CD4-positive, alpha-beta T cell treated with Interleukin-6 for 4 hours (primary cell): Measurements from ENCODE around the gene MYCL.
"Not testable (repeated sequence)": the region's sequence is repeated elsewhere in the genome, so short reads cannot be mapped to it uniquely, and the experiment has no call there.

Experiments
- DNase-seq: peaks from one replicate; pipeline ENCODE4 v3.0.0-alpha.2; 2020; ENCODE audit warnings: mixed read lengths

MYCL gene

GRCh38 chr1:39886757-39887231, 14.9 kb downstream of the MYCL start:
- DNase-seq: no peak

- no peak for DNase-seq
Measured at GRCh38 chr1:39885516-39885915, 16.2 kb downstream of the MYCL start.

DNA sequence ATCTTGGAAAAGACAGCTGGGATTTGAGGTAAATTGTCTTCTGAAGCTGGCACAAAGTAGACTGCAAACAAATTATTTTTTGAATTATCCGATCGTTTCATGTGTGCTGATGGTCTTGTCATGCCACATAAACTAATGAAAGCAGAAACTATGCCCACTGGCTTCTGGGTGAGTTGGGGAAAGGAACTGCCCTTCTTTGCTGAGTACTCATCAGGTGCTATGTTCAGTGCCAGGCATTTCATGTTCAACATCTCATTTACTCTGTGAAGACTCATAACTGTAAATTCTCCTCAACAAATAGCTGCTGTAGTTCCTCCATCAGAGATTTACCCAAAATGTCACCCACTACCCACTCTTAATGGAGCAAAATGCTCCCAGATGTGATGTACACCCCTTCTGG, 19.6 kb downstream of the MYCL start:
- no peak for DNase-seq

- DNase-seq: no peak
Measured at GRCh38 chr1:39877980-39878956, 23.4 kb downstream of the MYCL start.

DNA sequence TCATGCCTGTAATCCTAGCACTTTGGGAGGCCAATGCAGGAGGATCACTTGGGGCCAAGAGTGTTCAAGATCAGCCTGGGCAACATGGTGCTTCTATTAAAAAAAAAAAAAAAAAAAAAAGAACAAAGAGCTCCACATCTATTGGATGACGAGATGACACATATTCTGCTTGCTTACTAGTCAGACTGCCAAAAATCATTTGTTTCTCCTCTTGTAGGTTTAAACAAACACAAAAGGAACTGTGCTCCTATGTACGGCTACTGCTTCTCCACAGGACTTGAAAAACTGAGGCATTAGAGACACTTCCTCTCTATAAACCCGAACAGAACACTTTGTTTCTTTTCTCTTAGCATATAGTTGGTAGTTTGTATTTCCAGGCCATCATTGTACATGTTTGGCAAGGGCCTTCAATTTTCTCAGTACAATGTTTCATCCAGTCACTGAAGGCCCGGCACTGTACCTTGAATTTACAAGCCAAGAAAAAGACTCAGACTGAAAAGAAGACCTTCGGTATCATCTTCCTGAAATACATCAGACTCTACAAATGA, 24.4 kb downstream of the MYCL start:
- no peak for DNase-seq

DNA sequence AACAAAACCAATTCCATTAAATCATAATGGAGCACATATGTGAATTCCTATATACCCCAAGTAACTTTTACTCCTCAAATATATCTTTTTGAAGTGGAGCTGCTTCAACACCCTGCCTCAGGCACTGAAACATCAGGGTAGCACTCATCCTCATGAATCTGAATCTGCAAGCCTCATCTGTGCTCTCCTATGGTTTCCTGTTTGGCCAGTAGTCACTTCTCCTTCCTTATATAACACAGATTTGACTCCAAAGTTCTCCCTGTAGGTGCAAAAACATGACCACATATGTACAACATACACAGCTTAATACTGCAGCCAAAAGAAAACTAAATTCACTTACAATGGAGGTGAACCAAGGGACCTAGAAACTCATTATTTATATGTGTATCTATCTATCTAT, 25.6 kb downstream of the MYCL start:
- DNase-seq: no peak

DNA sequence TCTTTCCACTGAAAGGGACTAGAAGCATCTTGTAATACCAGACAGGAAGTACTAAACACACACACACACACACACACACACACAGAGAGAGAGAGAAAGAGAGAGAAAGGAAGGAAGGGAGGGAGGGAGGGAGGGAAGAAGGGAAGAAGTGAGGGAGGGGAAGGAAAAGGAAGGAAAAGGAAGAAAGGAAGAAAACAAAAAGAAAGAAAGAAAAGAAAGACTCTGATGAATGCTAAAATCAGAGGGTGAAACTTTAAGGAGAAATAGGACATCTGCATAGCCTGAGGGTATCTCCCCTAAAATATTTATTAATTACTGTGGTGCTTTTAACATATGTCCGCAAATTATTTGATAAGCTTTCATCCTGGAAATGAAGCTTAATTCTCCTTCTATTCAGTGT, 29.0 kb downstream of the MYCL start:
- DNase-seq: no peak

- DNase-seq: no peak
Measured at GRCh38 chr1:39871796-39872195, 29.9 kb downstream of the MYCL start.

GRCh38 chr1:39871043-39871442, 30.7 kb downstream of the MYCL start:
- DNase-seq: not testable (repeated sequence)

GRCh38 chr1:39869538-39870112, 32.1 kb downstream of the MYCL start:
- DNase-seq: not testable (repeated sequence)

GRCh38 chr1:39866767-39867166, 35.0 kb downstream of the MYCL start:
- DNase-seq: no peak

DNA sequence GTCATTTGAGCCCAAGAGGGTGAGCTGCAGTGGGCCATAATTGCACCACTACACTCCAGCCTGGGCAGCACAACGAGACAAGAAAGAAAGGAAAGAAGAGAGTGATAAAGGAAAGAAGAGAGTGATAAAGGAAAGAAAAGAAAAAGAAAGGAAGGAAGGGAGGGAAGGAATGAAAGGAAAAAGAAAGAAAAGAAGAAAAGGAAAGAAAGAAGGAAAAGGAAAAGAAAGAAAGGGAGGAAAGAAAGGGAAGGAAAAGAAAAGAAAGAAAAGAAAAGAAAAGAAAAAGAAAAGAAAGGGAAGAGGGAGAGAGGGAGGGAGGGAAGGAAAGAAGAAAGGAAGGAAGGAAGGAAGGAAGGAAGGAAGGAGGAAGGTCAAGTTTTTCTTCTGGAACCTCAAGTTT, 36.0 kb downstream of the MYCL start:
- no peak for DNase-seq

- DNase-seq: no peak
Measured at GRCh38 chr1:39863177-39863576, 38.5 kb downstream of the MYCL start.

- DNase-seq: no peak
Measured at GRCh38 chr1:39861003-39861402, 40.7 kb downstream of the MYCL start.

DNA sequence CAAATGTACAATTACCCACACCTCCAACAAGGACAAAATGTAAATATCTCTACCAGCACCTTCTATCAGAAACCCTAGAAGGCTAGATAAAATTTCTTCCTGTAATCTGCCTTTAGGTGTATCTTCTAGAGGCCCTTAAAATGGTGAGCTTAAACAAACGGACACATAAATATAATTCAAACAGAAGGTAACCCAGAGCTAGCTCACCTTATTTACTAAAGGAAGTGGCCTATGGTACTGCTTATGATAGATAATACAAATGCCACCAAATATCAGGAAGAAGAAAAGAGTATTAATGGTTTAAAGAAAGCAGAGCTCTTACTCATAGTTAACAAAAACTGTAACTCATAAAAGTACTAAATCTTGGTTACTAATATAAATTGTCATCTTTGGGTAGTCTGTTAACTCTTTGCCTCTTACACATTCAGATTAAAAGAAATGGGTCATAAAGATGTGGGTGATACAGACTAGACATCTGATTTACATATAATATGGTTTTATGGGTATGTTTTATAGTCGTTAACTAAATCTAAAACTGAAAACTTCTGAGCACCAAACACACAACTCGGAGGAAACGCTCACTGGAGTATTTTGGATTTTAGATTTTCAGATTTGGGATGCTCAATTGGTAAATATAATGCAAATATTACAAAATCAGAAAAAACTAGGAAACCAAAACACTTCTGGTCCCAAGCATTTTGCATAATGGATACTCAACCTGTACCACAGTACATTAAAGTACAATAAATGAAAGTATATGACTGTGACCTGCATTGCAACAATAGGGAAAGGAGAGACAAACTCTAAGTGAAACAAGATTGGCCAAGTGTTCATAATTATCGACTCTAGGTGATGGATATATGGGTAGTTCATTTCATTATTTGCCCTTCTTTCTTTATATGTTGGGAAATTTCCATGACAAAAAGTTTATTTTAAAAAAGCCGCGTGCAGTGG, 41.6 kb downstream of the MYCL start:
- DNase-seq: no peak

DNA sequence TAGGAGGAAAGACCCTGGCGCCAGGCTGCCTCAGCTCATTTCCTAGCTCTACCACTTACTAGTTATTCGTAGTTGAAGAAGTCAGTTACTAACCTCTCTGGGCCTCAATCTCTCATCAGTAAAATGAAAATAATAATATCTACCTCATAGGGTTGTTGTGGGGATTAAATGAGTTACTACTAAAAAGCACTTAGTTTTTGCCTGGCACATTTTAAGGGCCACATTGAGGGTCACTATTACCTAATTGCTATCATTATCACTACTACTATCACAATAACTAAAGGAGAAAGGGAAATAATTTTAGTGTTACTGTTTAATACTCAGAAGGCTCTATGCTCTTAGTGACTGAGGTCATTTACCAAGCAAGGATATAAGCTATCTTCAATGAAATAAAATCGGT, 43.4 kb downstream of the MYCL start:
- no peak for DNase-seq

DNA sequence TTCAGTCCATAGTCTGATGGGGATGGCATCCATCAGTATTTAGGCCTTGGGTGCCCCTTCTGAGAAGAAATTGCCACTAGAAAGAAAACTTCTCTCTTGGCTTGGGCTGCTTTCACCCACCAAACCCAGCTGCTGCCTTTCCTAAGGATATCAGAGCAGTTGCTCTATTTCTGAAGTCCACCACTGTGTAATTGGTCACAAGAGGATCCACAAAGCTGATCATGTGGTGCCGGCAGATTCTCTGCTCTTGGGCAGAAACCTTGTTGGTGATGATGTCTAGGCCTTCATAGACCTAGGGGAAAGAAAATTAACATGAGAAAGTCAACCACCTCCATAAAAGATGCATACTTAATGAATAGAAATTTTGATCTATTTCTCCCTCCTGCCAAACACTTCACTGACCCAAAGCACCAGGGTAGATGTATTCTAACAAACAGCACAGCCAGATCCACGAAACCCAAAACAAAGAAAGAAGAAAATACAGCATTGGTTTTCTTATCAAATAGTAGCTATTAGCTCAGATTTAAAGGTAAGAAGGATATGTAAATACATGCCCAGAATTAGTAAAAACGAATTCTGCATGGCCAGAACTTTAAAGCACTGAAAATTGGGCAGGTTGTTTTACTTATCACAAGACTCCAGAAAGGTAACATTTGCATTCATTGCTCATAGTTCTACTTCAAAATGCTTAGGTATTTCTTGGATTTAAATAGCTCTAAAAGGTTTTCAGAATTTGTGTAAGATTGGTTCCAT, 44.4 kb downstream of the MYCL start:
- no peak for DNase-seq

- no peak for DNase-seq
Measured at GRCh38 chr1:39854738-39855137, 47.0 kb downstream of the MYCL start.

DNA sequence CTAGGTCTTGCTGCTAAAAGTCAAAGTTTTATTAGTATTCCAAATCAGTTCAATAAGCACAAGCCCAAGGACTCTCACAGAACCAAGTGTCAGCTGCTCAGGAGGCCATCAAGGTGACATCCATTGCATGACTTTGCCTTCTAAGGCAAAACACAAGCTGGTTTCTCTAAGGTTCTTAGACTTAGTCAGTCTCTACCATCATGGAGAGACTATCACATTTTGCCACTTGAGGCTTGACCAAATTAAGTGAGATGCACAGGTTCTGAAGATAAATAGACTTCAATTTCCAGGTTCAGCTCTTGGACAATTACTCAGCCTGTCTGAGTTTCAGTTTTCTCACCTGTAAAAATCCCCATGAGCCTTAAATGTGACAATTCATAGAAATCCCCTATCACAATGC, 47.4 kb downstream of the MYCL start:
- DNase-seq: no peak

DNA sequence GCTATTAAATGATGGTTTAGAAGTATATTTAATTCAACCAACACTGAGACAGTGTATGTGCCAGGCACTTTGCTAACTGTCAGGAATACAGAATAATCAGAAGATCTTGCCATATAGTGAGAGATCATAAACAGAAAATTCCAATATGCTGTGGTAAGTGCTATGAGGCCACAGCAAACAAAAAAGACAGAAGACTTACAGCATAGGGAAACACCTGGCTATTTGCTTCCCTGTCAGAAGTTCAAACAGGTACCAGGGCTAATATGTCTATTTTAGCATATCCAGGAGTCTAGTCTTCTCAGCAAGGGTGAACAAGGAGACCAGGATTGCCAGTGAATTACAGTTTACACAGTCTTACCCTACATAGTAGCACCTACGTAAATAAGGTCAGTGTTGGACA, 48.8 kb downstream of the MYCL start:
- no peak for DNase-seq

DNA sequence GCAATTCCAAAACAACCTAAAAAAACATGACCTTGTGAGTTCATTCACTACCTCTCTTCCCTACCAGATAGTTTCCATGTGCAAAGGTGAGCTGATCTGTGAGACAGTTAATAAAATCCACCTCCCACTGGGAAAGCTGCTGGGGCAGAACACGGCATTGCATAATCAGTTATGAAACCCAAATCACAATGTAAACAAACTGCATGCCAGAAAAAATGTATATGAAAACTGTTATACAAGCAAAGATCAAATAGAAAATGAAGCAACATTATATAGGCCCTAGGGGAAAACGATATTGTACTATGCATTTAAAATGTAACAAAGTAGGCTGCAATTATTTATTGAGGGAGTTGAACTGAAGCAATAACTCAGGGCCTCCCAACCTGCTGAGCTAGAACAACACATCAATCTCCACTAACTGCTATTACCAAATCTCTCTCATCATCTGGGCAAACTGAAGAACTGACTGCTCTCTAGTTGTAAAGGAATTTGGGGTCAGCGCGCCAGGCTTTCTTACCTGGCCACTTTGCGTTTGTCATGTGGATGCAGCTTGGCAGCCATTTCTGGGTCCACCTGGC, 49.4 kb downstream of the MYCL start:
- DNase-seq: no peak
